ENCODE data around the gene ZNF532.

ZNF532 gene

DNA sequence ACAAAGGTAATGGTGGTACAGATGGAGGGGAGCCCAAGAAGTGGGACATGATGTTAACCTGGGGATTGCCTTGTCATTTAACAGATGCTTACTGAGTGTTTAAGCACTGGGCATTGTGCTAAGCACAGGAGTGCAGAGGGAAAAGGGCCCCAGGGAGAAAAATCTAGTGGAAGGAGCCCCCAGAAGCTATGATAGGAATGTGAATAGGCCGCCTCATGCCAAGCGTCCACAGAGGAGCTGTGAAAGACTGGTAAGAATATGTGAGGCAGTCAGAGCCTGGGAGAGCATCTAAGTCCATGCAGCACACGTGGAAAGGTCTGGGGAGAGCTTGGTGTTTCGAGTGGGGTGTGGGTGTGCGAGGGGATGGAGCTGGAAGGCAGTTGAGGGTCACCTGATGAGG is 5.5 kb downstream of the ZNF532 start:
- H3K9me3 Mint-ChIP-seq, result no peaks in the 10 kb centered on the region
- H3K27me3 Mint-ChIP-seq, result peaks cover 25% of the 10 kb centered on the region
- no peak overlapping the region for H3K4me3 Mint-ChIP-seq
- H3K4me1 Mint-ChIP-seq (ENCODE audit: low read depth), result peaks cover 26% of the 10 kb centered on the region
- peak overlapping the region; percentile 64 for H3K27ac Mint-ChIP-seq
- H3K36me3 Mint-ChIP-seq (ENCODE audit: low read depth), result peaks cover 41% of the 10 kb centered on the region
- intact Hi-C loops (cut with micrococcal nuclease), result no loop called here

DNA sequence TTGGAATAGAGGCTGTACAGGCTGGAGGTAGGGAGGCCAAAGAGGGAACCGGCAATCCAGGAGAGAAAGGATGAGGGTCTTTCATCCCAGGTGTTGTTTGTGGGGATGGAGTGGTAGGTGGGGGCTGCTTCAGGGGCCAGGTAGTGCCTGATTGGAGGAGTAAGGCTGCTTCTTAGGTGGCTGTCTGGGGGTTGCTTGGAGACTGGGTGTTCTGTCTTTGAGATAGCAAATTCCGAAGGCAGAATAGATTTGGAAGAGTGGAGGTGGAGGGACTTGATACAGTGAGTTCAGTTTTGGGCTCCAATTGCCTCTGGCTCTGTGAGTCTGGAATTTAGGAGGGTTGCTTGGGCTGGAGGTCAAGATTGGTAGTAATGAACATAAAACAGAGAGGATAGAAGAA is 5.9 kb downstream of the ZNF532 start:
- Mint-ChIP-seq H3K27ac (peak overlapping the region; percentile 64), H3K4me3 (no peak overlapping the region), H3K4me1 (ENCODE audit: low read depth) (peaks cover 26% of the 10 kb centered on the region), H3K36me3 (ENCODE audit: low read depth) (peaks cover 36% of the 10 kb centered on the region), H3K9me3 (no peaks in the 10 kb centered on the region), H3K27me3 (peaks cover 22% of the 10 kb centered on the region)
- intact Hi-C loops (cut with micrococcal nuclease), result no loop called here

DNA sequence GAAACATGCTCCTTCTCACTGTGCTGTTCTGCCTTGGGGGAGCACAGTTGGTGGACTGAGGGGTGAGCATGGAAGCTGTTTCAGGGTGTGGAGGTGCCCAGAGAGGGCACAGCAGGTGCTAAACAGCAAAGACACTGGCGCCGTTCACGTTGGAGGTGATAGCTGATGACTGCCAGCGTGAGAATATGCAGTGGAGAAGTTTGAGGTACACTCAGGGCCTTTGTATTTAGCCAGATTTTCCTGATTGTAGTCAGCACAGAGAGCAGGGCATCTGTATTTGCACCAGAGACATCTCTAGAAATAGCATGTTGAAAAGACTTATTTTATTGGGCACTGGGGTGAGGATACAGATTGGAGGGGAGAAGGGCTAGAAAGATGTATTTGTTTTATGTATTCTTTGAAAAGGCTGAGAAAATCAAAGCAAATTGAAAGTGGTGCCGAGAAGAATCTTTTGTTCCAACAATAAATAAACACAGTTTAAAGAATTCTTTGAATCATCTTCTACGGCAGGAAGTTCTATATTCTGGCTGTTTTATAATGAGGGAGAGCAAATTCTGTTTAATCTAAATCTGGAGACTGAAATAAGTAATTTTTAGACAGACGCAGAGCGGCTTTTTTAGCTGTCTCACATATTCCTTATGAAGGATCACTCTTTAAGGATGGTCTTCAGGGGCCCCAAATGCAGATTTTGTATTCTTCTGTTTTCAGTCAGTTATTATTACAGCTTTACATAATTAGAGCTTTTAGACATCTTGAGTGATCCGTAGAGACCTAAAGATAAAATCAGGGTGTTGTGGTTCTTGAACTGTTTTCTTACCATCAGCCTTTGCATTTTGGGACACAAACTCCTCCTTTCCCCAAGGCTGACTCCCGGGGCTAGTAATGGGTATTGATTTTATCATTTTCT is 7.1 kb downstream of the ZNF532 start:
- Mint-ChIP-seq H3K9me3 (peaks cover under 1% of the 10 kb centered on the region), H3K36me3 (ENCODE audit: low read depth) (peaks cover 38% of the 10 kb centered on the region), H3K27me3 (peaks cover 18% of the 10 kb centered on the region)

DNA sequence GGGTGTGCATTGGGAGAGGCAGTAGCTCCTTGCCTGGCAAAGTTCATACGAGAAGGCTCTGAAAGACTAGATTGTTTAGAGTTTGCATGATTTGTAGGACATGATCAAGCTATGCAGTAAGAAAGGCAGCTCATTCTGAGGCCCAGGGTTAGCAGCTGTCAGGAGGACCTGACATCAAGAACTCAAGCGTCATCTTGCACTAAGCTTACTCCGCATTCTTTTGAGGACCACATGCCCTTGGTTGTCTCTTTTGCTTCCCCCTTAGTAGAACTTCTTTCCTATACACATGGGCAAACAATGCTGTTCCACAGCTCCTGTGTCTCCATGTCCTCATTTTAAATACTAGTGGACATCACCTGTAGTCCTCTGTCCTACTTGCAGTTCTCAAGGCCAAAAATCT is 14.0 kb downstream of the ZNF532 start:
- no peak overlapping the region for H3K27ac Mint-ChIP-seq
- intact Hi-C loops (cut with micrococcal nuclease), result no loop called here
- peaks cover 25% of the 10 kb centered on the region for H3K36me3 Mint-ChIP-seq (ENCODE audit: low read depth)
- no peak overlapping the region for H3K4me3 Mint-ChIP-seq
- H3K9me3 Mint-ChIP-seq, result peaks cover 14% of the 10 kb centered on the region
- peaks cover 13% of the 10 kb centered on the region for H3K4me1 Mint-ChIP-seq (ENCODE audit: low read depth)
- H3K27me3 Mint-ChIP-seq, result peaks cover 5% of the 10 kb centered on the region

More for the DNA sequence above, 7.1 kb downstream of the ZNF532 start:
- peak overlapping the region; percentile 13 for H3K27ac Mint-ChIP-seq
- peaks cover 20% of the 10 kb centered on the region for H3K4me1 Mint-ChIP-seq (ENCODE audit: low read depth)
- intact Hi-C loops (cut with micrococcal nuclease), result no loop called here
- no peak overlapping the region for H3K4me3 Mint-ChIP-seq

DNA sequence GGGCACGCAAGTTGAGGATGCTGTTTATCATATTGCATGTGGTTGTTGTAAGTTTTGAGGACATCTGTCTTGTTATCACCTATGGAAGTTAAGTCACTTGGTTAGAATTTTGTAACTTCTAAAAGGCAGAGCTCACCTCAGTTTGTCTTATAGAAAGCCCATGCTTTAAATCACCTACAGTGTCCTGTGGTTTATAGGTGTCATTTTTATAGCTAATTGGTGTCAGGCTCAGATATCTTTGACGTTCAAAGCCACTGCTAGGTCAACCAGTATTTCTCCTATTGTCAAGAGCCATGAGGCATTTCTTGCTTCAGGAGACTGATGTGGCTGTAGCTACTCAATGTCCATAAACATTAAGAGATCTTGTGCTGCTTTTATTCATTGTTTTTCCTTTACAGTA is 16.8 kb downstream of the ZNF532 start:
- Mint-ChIP-seq H3K27ac (no peak overlapping the region), H3K9me3 (peaks cover 14% of the 10 kb centered on the region), H3K4me3 (no peak overlapping the region), H3K36me3 (ENCODE audit: low read depth) (peaks cover 21% of the 10 kb centered on the region), H3K27me3 (peaks cover 6% of the 10 kb centered on the region), H3K4me1 (ENCODE audit: low read depth) (peaks cover 14% of the 10 kb centered on the region)
- intact Hi-C loops (cut with micrococcal nuclease), result no loop called here

DNA sequence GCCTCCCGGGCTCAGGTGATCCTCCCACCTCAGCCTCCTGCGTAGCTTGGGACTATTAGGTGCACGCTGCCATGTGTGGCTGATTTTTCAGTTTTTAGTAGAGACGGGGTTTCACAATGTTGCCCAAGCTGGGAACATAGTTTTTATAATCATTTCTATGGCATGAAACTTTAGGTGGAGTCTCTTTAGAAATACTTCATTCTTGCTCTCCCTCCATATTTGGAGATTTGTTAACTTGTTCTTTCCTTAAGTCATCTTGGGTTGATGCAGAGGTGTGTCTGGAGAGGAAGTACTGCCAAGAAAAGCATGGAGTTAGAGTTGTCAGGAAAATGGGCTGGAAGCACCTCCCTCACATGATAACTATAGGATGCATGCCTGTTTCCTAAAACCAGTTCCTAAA is 17.4 kb downstream of the ZNF532 start:
- intact Hi-C loops (cut with micrococcal nuclease), result no loop called here
- Mint-ChIP-seq H3K27me3 (peaks cover 6% of the 10 kb centered on the region), H3K4me3 (no peak overlapping the region), H3K4me1 (ENCODE audit: low read depth) (peaks cover 18% of the 10 kb centered on the region), H3K9me3 (peaks cover 11% of the 10 kb centered on the region), H3K36me3 (ENCODE audit: low read depth) (peaks cover 15% of the 10 kb centered on the region), H3K27ac (no peak overlapping the region)

DNA sequence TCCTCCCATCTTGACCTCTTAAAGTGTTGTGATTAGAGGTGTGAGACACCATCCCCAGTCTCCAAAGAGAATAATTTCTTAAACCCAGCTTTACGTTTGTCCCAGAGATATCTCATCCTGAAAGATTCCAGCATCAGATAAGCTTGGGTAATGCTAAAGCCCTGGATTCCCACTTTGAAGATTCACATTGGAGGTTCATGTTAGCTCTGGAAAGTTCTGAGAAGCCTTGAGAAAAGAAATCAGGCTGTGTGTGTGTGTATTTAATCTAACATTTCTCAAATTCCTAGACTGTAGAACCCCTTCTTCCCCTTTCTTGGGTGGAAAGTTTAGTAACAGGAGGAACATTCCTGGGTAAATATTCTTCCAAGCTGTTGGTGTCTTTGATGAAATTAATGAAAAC is 18.0 kb downstream of the ZNF532 start:
- H3K27me3 Mint-ChIP-seq, result peaks cover 6% of the 10 kb centered on the region
- H3K4me1 Mint-ChIP-seq (ENCODE audit: low read depth), result peaks cover 18% of the 10 kb centered on the region
- no peak overlapping the region for H3K27ac Mint-ChIP-seq
- H3K4me3 Mint-ChIP-seq, result no peak overlapping the region
- peaks cover 9% of the 10 kb centered on the region for H3K36me3 Mint-ChIP-seq (ENCODE audit: low read depth)
- intact Hi-C loops (cut with micrococcal nuclease), result no loop called here
- H3K9me3 Mint-ChIP-seq, result peaks cover 4% of the 10 kb centered on the region

- Mint-ChIP-seq H3K27me3 (peaks cover 6% of the 10 kb centered on the region), H3K9me3 (no peaks in the 10 kb centered on the region), H3K36me3 (ENCODE audit: low read depth) (no peaks in the 10 kb centered on the region), H3K27ac (no peak overlapping the region), H3K4me1 (ENCODE audit: low read depth) (peaks cover 13% of the 10 kb centered on the region), H3K4me3 (no peak overlapping the region)
- intact Hi-C loops (cut with micrococcal nuclease), result no loop called here
These were observed 20.0 kb downstream of the ZNF532 start for GRCh38 chr18:58884680-58885079.

GRCh38 chr18:58886431-58886830 is 21.8 kb downstream of the ZNF532 start:
- Mint-ChIP-seq H3K4me3 (no peak overlapping the region), H3K27me3 (peaks cover 4% of the 10 kb centered on the region), H3K27ac (peak overlapping the region; percentile 92)

GRCh38 chr18:58886864-58887612 is 22.4 kb downstream of the ZNF532 start:
- Mint-ChIP-seq H3K27me3 (peaks cover 3% of the 10 kb centered on the region), H3K9me3 (no peaks in the 10 kb centered on the region), H3K36me3 (ENCODE audit: low read depth) (no peaks in the 10 kb centered on the region), H3K4me1 (ENCODE audit: low read depth) (peaks cover 23% of the 10 kb centered on the region), H3K27ac (peak overlapping the region; percentile 92), H3K4me3 (peak overlapping the region; percentile 62)
- intact Hi-C loops (cut with micrococcal nuclease), result no loop called here

More at GRCh38 chr18:58886431-58886830, 21.8 kb downstream of the ZNF532 start:
- Mint-ChIP-seq H3K9me3 (no peaks in the 10 kb centered on the region), H3K36me3 (ENCODE audit: low read depth) (no peaks in the 10 kb centered on the region), H3K4me1 (ENCODE audit: low read depth) (peaks cover 19% of the 10 kb centered on the region)
- intact Hi-C loops (cut with micrococcal nuclease), result no loop called here

- Mint-ChIP-seq H3K27ac (peak overlapping the region; percentile 92), H3K36me3 (ENCODE audit: low read depth) (no peaks in the 10 kb centered on the region), H3K27me3 (peaks cover 2% of the 10 kb centered on the region), H3K9me3 (no peaks in the 10 kb centered on the region), H3K4me3 (peak overlapping the region; percentile 62), H3K4me1 (ENCODE audit: low read depth) (peaks cover 23% of the 10 kb centered on the region)
- intact Hi-C loops (cut with micrococcal nuclease), result no loop called here
These were observed 22.9 kb downstream of the ZNF532 start for GRCh38 chr18:58887613-58887963.

- Mint-ChIP-seq H3K27me3 (no peaks in the 10 kb centered on the region), H3K36me3 (ENCODE audit: low read depth) (no peaks in the 10 kb centered on the region), H3K27ac (no peak overlapping the region), H3K4me3 (no peak overlapping the region), H3K4me1 (ENCODE audit: low read depth) (peaks cover 30% of the 10 kb centered on the region), H3K9me3 (no peaks in the 10 kb centered on the region)
- intact Hi-C loops (cut with micrococcal nuclease), result no loop called here
These were observed 27.1 kb downstream of the ZNF532 start for GRCh38 chr18:58891776-58892175.

GRCh38 chr18:58892488-58892887 is 27.8 kb downstream of the ZNF532 start:
- no peaks in the 10 kb centered on the region for H3K36me3 Mint-ChIP-seq (ENCODE audit: low read depth)
- no peaks in the 10 kb centered on the region for H3K27me3 Mint-ChIP-seq
- intact Hi-C loops (cut with micrococcal nuclease), result no loop called here
- H3K9me3 Mint-ChIP-seq, result no peaks in the 10 kb centered on the region
- peaks cover 23% of the 10 kb centered on the region for H3K4me1 Mint-ChIP-seq (ENCODE audit: low read depth)
- H3K4me3 Mint-ChIP-seq, result no peak overlapping the region
- no peak overlapping the region for H3K27ac Mint-ChIP-seq

DNA sequence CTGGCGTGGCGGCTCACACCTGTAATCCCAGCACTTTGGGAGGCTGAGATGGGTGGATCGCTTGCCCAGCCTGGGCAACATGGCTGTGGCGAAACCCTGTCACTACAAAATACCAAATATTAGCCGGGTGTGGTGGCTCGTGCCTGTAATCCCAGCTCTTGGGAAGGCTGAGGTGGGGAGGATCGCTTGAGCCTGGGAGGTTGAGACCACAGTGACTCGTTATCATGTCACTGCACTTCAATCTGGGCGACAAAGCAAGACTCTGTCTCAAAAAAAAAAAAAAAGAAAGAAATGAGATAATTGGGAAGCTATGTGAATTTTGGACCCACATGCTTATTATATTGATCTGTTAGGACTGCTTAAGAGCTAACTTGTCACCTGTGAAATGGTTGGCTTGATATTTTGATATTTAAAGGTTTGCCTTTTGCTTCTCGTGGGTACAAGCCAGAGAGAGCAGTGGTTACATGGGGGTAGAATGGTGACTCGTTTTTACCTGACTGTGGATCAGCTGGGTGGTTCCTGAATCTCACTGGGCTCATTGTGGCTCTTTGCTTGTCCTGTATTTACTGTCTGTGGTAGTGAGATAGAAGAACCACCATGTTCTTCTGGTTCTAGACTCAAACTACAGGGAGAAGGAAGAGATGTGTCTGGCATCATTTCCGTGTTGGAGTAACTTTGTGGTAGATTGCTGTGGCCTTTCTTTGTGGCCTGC is 28.9 kb downstream of the ZNF532 start:
- intact Hi-C loops (cut with micrococcal nuclease), result no loop called here
- H3K4me3 Mint-ChIP-seq, result no peak overlapping the region
- no peaks in the 10 kb centered on the region for H3K27me3 Mint-ChIP-seq
- no peak overlapping the region for H3K27ac Mint-ChIP-seq
- no peaks in the 10 kb centered on the region for H3K9me3 Mint-ChIP-seq
- peaks cover 2% of the 10 kb centered on the region for H3K36me3 Mint-ChIP-seq (ENCODE audit: low read depth)
- H3K4me1 Mint-ChIP-seq (ENCODE audit: low read depth), result peaks cover 21% of the 10 kb centered on the region
